CD4-positive, alpha-beta T cell treated with Interferon alpha-2 for 1 hour (primary cell): ENCODE data around the gene USP40.

ENCODE experiments used
- DNase-seq, 2 donors: peaks; one replicate each; pipeline ENCODE4 v3.0.0-alpha.2; 2020 to 2022

The USP40 gene

GRCh38 chr2:233458031-233458610, 108.5 kb downstream of the USP40 start:
- no peak for DNase-seq

- no peak for DNase-seq
These were observed 109.2 kb downstream of the USP40 start for GRCh38 chr2:233457356-233457755.

- DNase-seq, result no peak
These were observed 109.6 kb downstream of the USP40 start for GRCh38 chr2:233456934-233457333.

- no peak for DNase-seq
These were observed 110.5 kb downstream of the USP40 start for GRCh38 chr2:233456111-233456510.

- DNase-seq, result no peak
These were observed 111.1 kb downstream of the USP40 start for GRCh38 chr2:233455491-233455890.

- DNase-seq, result no peak
These were observed 111.6 kb downstream of the USP40 start for GRCh38 chr2:233455006-233455405.

- no peak for DNase-seq
These were observed 112.7 kb downstream of the USP40 start for GRCh38 chr2:233453916-233454315.

- no peak for DNase-seq
These were observed 113.3 kb downstream of the USP40 start for GRCh38 chr2:233453111-233453915.

- no peak for DNase-seq
These were observed 114.6 kb downstream of the USP40 start for GRCh38 chr2:233451950-233452349.

- no peak for DNase-seq
These were observed 115.6 kb downstream of the USP40 start for GRCh38 chr2:233450864-233451575.

- DNase-seq, result no peak
These were observed 116.4 kb downstream of the USP40 start for GRCh38 chr2:233449921-233450863.

- DNase-seq, result no peak
These were observed 117.3 kb downstream of the USP40 start for GRCh38 chr2:233449081-233449901.

- DNase-seq, result no peak
These were observed 118.0 kb downstream of the USP40 start for GRCh38 chr2:233448575-233448974.

- no peak for DNase-seq
These were observed 118.4 kb downstream of the USP40 start for GRCh38 chr2:233448220-233448559.

GRCh38 chr2:233447506-233448219, 118.9 kb downstream of the USP40 start:
- DNase-seq, result no peak

- no peak for DNase-seq
These were observed 119.8 kb downstream of the USP40 start for GRCh38 chr2:233446606-233447305.

- no peak for DNase-seq
These were observed 120.5 kb downstream of the USP40 start for GRCh38 chr2:233446121-233446520.

GRCh38 chr2:233445152-233445830, 121.3 kb downstream of the USP40 start:
- no peak for DNase-seq

GRCh38 chr2:233444501-233444900, 122.1 kb downstream of the USP40 start:
- no peak for DNase-seq
